ENCODE measurements around the gene PALM3.

The PALM3 gene

DNA sequence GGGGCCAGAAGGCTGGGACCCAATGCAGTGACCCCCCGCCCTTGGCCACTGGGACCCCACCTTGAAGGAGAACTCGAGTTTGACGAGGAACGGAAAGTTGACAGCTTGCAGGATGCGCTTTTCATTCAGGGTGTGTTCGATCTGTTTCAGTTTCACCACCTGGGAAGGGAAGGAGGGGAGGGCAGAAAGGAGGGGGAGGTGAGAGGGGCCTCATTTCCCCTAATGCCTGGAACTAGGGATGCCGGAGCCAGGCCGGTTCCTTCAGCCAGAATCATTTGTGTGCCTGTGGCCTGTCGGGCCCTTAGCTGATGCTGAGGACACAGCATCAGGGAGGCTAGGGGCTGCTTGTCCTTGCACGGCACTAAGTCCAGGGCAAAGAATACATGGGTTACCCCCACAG is 40.9 kb upstream of the PALM3 start:
- TF ChIP-seq, protein P1, sequence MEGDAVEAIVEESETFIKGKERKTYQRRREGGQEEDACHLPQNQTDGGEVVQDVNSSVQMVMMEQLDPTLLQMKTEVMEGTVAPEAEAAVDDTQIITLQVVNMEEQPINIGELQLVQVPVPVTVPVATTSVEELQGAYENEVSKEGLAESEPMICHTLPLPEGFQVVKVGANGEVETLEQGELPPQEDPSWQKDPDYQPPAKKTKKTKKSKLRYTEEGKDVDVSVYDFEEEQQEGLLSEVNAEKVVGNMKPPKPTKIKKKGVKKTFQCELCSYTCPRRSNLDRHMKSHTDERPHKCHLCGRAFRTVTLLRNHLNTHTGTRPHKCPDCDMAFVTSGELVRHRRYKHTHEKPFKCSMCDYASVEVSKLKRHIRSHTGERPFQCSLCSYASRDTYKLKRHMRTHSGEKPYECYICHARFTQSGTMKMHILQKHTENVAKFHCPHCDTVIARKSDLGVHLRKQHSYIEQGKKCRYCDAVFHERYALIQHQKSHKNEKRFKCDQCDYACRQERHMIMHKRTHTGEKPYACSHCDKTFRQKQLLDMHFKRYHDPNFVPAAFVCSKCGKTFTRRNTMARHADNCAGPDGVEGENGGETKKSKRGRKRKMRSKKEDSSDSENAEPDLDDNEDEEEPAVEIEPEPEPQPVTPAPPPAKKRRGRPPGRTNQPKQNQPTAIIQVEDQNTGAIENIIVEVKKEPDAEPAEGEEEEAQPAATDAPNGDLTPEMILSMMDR (IDR thresholded peaks at IDR 0.05; ENCODE audit: extremely low read depth, missing control alignments): no peak
- no peak for DNase-seq (ENCODE audit: low spot score)

DNA sequence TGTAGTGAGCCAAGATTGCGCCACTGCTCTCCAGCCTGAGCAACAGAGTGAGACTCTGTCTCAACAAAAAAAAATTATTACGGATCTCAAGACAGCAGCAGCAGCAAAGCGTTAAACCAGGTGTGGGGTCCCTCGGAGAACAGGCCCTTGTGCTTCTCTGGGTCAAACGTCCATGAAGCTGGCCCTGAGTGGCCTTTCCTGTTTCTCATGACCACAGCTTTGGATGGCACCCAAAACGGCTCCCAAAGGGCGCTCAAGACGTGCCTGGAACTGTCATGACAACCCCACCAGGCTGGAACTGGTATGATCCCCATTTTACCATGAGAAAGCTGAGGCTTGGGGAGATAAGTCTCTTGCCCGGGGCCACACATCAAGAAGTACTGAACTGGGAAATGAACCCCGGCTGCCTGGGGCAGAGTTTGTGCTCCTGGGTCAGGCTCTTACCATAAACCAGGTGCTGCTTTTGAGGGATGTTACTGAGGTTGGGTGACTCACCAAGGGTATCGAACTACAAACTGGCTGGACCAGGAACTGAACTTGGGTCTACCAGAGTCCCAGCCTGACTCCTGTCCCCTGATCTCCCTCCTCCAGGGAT is 40.3 kb upstream of the PALM3 start:
- no peak for DNase-seq (ENCODE audit: low spot score)
- TF ChIP-seq, protein P1 (IDR thresholded peaks at IDR 0.05; ENCODE audit: extremely low read depth, missing control alignments): no peak

DNA sequence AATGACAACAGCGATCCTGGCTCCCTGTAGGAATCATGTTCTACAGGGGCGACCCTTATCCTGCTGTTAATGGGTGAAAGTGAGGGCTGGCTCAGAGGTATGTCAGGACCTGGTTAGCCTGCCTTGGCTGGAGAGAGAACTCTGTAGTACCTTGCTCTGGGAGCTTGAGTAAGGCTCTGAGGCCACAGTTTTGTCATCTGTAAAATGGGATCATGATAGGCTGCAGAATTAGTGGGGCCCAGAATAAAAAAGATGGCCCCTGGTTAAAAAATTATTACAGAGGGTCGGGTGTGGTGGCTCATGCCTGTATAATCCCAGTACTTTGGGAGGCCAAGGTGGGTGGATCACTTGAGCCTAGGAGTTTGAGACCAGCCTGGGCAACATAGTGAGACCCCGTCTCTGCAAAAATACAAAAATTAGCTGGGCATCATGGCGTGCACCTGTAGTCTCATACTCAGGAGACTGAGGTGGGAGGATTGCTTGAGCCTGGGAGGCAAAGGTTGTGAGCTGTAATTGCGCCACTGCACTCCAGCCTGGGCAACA is 39.2 kb upstream of the PALM3 start:
- no peak for DNase-seq (ENCODE audit: low spot score)
- TF ChIP-seq, protein P1 (IDR thresholded peaks at IDR 0.05; ENCODE audit: extremely low read depth, missing control alignments): no peak

DNA sequence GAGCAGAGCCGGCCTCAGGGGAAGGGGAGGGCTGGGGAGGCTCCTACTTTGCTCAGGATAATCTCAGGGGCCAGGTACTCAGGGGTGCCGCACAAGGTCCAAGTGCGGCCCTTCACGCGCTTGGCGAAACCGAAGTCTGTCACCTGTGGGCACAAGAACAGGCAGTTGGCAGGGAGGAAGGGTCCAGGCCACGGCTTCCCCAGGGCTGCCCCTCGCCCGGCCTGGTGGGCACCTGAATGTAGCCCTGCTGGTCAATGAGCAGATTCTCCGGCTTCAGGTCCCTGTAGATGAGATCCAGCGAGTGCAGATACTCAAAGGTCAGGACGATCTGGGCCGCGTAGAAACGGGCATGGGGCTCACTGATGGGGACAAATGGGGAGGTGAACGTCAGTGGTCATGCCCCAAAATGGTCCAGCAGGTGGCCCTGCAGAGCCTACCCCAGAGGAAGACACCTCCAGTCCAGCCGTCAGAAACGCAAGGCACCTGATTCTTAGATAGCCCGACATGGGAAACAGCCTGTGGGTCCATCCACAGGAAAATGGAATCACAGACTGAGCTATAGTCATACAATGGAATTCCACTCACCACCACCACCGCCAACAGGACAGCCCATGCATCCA is 35.8 kb upstream of the PALM3 start:
- no peak for DNase-seq (ENCODE audit: low spot score)

DNA sequence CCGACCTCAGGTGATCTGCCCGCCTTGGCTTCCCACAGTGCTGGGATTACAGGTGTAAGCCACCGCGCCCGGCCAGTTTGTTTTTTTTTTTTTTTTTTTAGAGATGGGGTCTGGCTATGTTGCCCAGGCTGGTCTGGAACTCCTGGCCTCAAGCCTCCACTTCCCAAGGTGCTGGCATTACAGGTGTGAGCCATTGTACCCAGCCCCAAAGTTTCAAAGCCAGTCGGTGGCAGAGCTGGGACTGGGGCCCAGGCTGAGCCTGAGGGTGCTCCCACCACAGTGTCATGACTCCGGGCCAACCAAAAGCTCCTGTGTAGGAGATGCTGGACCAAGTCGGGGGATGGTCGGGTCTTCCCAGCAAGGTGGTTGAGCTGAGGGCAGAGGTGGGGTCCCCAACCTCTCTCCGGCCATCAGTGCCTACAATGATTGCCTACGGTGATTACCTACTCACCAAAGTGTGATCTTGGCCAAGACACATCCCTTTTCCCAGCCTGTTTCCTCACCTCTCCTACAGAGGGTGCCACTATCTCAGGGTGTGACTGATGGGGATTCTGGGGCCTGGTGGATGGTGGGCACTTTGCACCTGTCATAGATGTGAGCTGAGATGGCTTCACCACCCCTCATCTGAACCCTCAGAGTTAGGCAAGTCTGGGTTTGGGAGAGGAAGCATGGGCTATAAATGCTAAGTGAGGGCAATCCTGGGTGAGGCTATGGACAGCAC is 34.6 kb upstream of the PALM3 start:
- DNase-seq (ENCODE audit: low spot score): no peak
- TF ChIP-seq, protein P1 (IDR thresholded peaks at IDR 0.05; ENCODE audit: extremely low read depth, missing control alignments): no peak

More for the DNA sequence above, 35.8 kb upstream of the PALM3 start:
- TF ChIP-seq, protein P1 (IDR thresholded peaks at IDR 0.05; ENCODE audit: extremely low read depth, missing control alignments): no peak

DNA sequence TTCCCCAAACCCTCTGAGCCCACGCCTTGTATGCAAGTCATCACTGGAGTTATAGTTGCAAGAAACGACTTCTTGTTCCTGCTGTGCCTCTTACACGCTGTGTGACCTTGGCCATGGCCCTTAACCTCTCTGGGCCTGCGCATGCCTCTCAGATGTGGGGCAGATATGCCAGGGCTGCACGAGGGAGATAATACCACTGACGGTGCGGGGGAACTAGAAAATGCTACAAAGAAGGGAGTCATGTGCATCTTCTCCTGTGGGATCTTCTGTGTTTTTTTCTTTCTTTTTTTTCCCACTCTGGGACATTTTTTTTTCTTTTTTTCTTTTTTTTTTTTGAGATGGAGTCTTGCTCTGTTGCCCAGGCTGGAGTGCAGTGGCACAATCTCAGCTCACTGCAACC is 33.0 kb upstream of the PALM3 start:
- DNase-seq (ENCODE audit: low spot score): no peak
- TF ChIP-seq, protein P1 (IDR thresholded peaks at IDR 0.05; ENCODE audit: extremely low read depth, missing control alignments): no peak
